Urothelium cell line (cell line): ENCODE measurements around the gene ARAP1.

Source experiments
- DNase-seq: peaks from one replicate; pipeline ENCODE4 v3.0.0; 2011; ENCODE audit warnings: low spot score, mixed read lengths
- FAIRE-seq: peaks from 2 replicates; lab custom pipeline; 2011; peaks lifted over from hg19 to GRCh38; lab: Jason Lieb, UNC

Gene ARAP1

DNA sequence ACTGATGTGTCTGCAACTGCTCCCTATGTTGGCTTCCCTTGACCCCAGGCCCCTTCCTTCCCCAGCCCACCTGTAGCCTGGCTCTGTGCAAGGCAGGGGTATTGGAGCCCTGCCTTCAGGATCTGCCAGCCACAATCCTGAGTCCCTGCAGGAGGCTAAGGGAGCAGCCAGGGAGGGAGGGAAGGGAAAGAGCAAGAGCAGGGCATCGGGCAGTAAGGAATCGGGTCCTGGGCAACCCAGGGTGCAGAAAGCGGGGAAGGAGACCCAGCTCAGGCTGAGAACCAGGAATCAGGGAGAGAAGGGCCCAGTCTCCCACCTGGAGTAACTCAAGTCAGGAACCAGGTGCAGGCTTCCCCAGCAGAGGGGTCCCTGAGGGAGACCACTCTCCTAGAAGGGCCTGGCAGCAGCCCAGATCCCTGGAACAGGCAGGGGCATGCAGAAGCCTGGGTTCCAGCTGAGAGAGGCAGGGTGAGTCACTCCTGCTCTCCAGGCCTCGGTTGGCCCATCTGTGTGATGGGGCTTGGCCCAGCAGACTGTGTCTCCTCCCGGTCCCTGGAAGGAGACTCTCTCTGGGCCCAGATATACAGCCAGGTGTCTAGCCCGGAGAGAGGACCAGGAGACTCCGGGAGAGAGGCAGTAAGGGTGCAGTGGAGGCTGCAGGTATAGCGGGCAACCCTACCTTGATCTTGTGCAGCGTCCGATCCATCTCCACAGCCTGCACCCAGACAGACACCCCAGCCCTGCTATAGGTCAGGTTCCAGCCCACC lies 28.3 kb upstream of the ARAP1 start:
- DNase-seq (no peak), FAIRE-seq (no peak)

DNA sequence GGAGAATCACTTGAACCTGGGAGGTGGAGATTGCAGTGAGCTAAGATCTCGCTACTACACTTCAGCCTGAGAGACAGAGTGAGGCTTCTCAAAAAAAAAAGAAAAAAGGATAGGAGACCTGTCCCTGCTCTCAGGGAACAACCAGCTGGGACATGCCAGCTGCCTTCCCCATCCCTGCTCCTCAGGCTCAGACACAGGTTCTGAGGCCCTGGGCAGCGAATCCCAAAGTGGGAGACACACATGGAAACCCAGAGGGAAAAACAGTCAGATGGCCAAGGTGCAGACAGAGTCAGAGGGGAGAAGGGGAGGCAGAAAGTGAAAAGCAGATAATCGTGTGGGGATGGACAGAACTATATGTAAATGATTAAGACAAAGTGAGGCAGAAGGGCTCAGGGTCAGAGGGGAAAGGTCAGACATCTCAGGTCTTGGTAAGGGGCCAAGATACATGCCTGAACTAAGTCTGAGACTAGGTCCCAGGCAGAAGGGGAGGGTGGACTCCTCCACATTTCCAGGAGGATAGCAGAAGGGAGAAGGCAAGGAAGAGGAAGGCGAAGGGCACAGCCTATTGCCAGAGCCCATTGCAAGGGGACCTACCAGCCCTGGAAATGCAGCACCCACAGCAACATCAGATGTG lies 27.4 kb upstream of the ARAP1 start:
- FAIRE-seq (no peak), DNase-seq (no peak)

DNA sequence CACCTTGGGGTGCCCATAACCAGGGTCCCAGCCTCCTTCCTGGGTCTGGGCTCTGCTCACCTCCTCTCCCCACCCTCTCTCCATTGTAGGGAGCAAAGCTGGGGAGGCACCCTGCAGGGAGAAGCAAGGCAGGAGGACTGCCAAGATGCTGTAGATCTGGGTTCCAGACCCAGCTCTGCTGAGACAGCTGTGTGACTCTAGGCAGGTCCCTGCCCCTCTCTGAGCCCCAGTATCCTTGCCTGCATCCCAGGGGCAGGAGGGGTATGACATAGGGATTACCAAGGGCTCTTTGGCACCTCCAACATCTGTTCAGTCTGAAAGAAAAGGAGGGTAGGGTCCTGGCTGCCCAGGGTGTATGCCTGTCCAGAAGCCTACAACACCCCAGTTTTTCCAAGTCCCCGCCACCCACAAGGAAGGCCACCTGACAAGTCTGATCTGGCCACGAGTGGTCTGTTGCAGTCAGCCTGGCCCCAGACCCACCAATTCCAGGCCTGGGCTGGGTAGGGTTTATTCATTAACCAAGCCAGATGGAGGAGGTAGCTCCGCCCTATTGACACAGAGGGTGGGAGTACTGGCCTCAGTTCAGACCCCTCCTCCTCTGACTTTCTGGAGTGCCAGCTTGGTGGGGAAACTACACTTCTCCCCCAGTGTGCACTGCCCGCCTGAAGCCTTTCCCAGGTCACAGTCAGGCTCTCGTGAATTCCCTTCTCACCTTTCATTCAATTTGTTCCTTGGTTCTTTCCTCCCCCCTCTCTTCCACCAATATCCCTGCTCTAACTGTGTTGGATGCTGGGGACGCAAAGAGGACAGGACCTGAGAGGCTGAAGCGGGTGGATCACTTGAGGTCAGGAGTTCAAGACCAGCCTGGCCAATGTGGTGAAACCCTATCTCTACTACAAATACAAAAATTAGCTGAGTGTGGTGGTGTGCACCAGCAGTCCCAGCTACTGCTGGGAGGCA lies 26.6 kb upstream of the ARAP1 start:
- FAIRE-seq: no peak
- DNase-seq: no peak

DNA sequence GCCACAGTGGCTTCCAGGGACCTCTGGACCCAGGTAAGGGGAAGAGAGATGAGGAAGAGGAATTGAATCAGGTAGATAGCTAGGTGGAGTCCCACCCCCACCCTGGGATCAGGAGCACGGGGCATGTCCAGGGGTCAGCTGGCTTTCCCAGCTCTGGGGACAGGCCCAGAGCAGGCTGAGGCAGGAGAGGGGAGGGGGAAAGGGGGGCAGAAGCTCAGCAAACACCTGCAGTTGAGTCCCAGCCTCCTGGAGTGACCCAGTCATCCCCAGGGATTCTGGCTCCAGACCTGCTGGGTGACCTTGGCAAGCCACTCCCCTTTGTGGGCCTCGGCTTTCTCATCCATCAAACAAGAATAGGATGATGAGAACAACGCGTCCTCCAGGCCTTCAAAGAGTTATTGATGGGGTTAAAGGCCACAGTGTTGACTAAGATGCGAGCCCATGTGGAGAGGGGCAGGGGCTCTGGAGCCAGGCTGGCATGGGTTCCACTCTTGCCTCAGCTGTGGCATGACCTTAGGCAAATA lies 25.6 kb upstream of the ARAP1 start:
- no peak for FAIRE-seq
- DNase-seq: no peak

DNA sequence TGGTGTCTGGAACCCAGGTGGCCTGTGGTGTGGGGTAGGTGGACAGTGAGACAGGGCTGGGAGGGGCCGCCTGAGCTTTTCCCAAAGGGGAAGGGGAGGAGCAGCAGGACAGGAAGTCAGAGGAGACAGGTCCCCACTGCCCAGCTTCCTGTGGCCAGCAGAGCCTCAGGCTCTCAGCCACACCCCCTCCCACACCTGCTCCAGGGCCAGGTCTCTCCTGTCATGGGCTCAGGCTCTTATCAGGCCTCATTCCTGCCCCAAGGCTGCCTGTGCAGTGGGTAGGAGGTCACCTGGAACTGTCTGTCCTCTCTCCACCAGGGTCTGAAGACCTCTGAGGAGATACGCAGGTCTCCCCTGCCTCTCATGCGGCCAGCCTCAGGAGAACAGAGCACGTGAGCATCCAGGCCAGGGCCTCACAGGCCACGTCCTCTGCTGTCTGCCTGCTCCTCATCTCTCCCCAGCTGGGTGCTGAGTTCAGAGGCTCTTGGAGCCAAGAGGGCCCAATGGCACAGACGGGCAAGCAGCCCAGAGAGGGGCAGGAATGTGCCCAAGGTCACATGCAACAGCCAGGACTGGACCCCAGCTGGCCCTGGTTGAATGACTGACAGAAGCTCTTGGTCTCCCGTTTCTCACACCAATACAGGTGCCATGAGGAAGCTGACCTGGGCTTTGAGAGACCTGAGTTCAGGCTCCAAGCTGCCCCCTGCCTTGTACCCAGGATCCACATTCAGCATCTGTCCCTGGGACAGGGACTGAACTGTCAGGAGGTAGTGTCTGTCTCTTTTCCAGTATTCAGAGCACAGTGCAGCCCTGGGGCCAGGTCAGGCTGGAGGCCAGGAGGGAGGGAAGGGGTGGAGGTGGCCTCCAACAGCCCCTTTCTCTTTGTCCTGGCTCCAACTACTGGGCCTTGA lies 24.9 kb upstream of the ARAP1 start:
- FAIRE-seq: no peak
- DNase-seq: no peak

DNA sequence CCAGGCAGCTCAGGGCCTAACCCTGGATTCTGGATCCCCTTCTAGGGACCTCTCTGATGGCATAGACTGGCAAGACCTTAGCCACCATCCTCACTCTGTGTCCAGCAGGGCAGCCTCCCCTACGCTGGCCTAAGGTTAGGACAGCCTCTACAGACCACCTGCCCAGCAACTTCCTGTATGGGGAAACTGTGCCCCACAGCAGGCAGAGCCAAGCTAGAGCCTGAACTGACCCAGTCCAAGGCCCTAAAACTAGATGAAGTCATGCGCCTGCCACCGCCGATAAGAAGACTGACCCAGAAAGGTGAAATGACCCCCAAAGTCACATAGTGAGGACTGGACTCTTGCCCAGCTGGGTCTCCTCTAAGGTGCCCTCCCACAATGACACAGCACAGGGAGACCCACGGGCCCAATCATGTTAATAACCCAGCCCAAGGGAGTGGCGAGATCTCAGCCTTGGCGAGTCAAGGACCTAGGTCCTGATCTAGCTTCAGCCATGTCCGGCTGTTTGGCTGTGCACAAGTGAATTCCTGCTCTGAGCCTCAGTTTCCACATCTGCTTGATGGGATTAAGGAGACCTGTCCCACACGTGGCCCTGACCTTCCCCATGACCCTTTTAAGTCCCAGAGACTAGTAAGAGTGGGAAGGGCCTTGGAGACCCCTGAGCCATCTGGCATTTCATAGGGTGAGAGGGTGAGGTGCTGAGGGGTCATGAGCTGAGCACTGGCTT lies 24.1 kb upstream of the ARAP1 start:
- no peak for FAIRE-seq

DNA sequence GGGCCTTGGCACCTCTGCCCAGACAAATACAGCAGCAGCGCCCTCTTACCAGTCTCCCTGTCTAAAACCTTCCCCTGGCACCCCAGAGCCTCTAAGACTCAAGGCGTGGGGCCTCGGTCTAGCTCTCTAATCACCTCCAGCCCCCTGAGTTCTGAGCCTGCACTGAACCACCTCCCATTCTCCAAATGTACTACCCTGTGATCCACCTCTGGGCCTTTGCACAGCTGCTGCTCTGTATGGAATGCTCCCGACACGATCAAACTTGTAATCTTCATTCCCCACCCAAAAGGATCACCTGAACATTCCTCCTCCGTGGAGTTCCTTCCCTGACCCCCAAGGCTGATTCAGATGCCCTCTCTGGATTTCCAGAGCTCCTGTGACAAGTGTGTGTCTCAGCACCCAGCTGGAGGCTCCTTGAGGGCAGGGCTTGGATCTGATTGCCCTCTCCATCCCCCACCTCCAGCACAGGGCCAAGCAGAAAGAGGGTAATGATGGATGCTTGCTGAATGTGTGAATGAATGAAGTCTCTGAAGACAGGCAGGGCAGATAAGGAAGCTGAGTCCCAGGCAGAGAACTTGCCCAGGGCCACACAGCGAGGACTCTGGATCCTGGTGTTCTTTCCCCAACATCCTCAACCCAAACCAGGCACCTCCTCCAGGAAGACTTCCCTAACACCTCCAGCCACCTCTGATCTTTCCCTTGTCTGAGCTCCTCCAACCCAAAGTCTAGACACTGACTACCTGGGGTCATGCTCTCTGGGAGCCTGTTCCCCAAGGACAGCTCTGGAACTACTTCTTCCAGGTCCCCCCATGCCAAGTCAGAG lies 23.3 kb upstream of the ARAP1 start:
- DNase-seq (no peak), FAIRE-seq (no peak)

More for the DNA sequence above, 24.1 kb upstream of the ARAP1 start:
- DNase-seq: no peak

DNA sequence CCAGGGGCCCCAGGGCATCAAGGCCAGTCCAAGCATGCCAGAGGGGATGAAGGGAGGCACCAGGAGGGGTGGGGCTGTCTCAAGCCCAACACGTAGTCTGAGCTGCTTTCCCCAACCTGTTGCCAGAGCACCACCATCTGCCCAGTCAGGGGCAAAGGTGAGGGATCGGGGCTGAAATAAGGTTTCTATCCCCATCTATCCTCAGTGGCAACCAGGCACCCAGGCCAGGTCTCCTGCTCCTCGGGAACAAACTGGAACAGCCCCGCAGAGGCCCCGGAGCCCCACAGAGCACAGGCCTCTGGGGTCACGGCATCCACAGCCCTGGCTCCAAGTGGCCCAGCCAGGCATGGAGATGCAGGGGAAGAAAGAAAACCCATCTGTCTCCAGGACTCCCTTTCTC lies 22.3 kb upstream of the ARAP1 start:
- no peak for FAIRE-seq
- no peak for DNase-seq

DNA sequence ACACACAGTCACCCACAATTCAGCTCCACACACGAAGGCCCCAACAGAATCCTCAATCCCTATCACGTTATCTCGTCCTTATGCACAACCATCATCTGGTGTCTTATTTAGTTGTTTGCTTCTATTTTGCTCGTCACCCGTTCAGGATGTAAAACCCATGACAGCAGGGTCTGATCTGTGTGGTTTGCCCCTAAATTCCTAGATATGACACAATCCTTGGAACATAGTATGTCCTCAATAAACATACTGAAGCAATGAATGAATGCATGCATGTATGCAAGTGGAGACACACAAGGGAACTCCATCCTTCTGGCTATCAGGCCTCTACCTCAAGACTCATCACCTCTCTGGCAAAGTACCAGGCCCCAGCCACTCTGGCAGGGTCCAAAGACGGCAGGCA lies 21.5 kb upstream of the ARAP1 start:
- DNase-seq: no peak
- FAIRE-seq: no peak

DNA sequence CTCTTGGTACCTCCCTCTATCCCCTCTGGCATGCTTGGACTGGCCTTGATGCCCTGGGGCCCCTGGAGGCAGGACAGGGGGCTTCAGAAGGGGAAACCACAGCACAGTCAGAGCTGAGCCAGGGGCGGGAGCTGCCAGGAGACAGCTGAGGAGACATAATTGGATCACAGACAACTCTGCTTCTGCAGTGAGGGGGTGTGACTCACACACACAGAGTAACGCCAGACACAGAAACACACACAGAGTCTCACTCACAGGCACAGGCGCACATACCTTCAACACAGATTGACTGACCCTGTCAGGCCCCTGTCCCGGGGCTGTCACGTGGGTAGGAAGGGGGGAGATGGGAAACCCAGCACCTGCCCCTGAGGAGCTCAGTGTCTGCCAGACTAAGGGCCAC lies 21.1 kb upstream of the ARAP1 start:
- FAIRE-seq (peak; percentile 32), DNase-seq (peak; percentile 69)

DNA sequence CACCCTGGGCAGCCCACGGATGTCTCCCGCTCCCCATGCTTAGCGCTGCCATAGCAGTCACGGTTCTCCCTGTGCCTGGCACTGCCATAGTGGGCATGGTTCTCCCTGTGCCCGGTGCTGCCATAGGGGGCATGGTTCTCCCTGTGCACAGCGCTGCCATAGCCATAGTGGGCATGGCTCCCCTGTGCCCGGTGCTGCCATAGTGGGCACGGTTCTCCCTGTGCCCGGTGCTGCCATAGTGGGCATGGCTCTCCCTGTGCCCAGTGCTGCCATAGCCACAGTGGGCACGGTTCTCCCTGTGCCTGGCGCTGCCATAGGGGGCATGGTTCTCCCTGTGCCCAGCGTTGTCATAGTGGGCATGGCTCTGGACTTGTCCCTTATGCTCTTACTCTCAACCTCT lies 19.9 kb upstream of the ARAP1 start:
- DNase-seq (no peak), FAIRE-seq (no peak)

DNA sequence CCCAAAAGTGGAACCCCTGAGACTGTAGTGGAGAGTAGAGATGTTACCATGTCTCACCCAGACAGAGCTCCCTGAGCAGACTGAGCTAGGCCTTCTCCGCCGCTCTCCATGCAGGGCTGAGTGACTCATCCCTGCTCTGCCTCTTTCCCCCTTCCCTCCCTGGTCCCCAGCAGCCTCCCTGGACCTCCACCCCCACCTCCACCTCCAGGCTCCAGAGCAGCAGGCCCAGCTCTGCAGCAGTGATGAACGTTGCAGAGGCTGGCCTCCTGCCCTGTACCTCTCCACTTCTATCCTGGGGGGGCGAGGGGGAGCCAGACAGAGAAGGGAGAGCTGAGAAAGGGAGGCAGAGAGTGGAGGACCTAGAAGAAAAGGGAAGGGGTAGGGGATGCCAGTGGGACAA lies 19.3 kb upstream of the ARAP1 start:
- FAIRE-seq: no peak

DNA sequence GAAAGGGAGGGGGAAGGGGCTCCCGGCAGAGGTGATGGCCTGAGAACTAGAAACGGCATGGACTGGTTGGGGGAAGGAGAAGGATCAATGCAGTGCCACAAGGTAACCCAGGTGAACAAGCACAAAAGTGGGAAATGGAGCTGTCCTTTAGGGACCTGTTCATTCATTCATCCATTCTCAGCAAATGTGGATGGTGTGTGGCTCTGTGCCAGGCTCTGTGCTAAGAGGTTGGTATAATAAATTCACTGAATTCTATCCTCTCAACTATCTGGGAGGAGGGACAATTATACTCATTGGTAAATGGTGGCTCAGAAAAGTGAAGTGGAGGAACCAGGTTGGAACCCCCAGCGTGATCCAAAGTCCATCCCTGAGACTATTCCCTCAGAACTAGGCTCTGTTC lies 18.6 kb upstream of the ARAP1 start:
- no peak for DNase-seq
- FAIRE-seq: no peak

More for the DNA sequence above, 19.3 kb upstream of the ARAP1 start:
- DNase-seq: peak; percentile 74

DNA sequence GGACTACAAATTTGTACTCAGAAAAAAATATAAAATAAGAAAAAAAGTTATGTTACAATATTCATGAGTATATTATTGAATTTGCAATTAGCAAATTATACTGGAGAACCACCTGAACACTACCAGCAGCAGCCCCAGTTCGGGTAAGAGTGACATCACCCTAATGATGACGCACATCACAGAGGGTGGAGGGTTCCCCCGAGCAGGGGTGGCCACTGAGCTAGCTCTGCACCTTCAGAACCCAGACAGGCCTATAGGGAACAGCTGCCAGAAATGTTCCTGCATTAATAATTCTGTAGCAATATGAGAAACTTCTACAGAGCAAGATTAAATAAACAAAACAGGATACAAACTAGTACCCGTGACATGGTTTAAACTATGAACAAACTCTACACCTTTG lies 17.5 kb upstream of the ARAP1 start:
- DNase-seq: no peak
- FAIRE-seq: no peak

DNA sequence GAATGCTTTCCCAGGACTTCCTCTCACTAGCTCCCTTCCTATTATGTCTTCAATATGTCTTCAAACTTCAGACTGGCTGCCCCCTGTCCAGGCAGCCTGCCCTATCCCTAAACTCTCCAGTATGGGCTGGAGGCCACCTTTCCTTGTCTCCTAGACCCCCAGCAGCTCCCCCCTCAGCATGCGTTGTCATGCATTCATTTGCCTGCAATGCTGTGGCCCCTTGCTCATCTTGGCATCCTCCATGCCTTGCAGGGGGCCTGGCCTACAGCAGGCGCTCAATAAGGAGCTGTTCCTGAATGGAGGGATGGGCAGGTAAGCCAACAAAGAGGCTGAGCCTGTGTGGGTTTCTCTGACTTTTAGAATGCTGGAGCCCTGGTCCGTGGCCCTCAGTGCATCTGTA lies 16.4 kb upstream of the ARAP1 start:
- no peak for DNase-seq

DNA sequence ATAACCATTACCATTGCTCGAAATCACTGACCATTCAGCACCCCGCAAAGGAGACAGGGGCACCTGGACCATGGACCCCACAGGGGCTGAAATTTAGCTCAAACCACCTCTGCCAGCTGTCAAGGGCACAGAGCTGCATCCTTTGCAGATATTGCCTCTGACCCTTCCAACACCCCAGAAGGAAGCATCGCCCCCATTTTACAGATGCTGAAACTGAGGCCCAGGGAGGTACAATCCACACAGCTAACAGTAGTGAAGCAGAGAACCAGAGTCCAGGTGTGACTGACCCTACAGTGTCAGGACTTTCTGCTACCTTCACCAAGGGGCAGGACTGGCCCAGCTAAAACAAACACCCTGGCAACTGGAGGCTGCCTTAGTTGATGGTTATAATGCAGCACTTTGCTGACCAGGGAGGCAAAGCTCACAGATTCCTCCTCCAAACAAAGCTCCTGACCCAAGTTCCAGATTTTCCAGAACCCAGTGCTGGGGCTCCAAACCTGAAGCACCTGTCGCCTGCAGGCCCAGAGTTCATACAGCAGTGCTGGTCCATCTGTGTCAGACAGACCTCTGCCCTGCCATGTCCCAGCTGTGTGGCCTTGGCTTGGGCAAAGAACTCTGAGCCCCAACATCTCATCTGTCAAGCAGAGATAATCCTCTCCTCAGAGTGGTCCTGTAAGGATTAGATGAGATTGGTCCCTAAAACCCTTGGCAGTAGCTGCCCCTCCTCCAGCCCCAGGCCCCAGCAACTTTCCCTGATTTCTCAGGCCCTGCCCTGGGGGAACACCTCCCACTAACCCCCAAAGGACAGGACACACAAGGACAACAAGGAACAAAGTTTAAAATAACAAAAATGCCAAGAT lies 15.2 kb upstream of the ARAP1 start:
- no peak for FAIRE-seq
- DNase-seq: no peak

More for the DNA sequence above, 16.4 kb upstream of the ARAP1 start:
- FAIRE-seq: no peak

DNA sequence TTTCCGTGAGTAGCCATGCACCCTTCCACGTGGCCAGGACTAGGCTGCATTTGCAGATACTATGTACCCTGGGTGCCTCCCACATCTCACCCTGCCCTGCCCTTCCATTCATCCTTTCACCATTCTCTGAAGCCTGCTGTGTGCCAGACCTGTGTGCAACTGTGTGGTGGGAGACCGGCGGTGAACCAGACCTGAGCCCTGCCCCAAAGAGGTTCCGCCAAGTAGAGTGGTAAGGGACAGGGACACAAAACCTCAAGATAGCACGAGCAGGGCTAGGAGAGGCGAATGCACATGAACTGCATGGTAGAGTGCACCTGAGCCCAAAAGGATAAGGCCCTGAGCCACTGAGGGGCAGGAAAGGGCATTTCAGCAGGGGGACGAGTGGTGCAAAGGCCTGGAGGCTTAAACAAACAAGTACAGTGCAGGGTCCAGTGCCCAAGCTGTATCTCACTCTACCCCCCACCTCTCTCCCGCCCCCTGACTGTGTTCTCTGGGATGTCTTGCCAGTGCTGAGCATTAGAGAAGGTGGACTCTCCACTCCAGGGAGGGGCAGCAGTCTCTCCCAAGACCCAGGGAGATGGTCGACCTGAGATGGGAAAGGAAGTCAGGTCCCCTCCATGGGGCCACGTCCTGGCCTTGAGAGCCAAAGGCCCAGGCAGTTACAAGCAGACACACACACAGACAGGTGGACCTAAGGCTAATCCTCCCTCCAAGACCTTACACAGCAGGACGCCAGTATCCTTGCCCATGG lies 14.1 kb upstream of the ARAP1 start:
- no peak for DNase-seq
- no peak for FAIRE-seq
